Kidney (tissue), 14 donors: ENCODE data around the gene TMEM63B. TPM values are rescaled to one million over a fixed set of nuclear protein-coding genes. Genes with fewer than 3 reads are reported as not detected.

Experiments used
- DNase-seq, 5 donors: peaks; one replicate each; pipeline ENCODE4 v3.0.0-alpha.2; 2013 to 2020
- FAIRE-seq: peaks from 2 replicates; lab custom pipeline; 2012; peaks lifted over from hg19 to GRCh38; lab: Jason Lieb, UNC
- H3K27ac ChIP-seq, 2 donors: one replicate each; pipeline ENCODE4 v1.7.0; 2013; ENCODE audit warnings: low read depth in 2 of 2, low read length in 2 of 2, inconsistent platforms in 1 of 2
- H3K27me3 ChIP-seq: one replicate; pipeline ENCODE4 v1.7.1; 2013; ENCODE audit warnings: low read length, inconsistent platforms; ENCODE audit not compliant: control insufficient read depth, insufficient read depth
- H3K36me3 ChIP-seq, 3 donors: one replicate each; pipeline versions ENCODE4 v1.7.0 to v1.7.1; 2013; ENCODE audit warnings: low read length in 3 of 3, control low read depth in 1 of 3, inconsistent platforms in 1 of 3; ENCODE audit not compliant: insufficient read depth in 3 of 3, control insufficient read depth in 2 of 3
- H3K4me1 ChIP-seq, 3 donors: one replicate each; pipeline versions ENCODE4 v1.7.0 to v1.7.1; 2013; ENCODE audit warnings: low read length in 3 of 3, inconsistent platforms in 1 of 3, low read depth in 1 of 3; ENCODE audit not compliant: control insufficient read depth in 2 of 3, insufficient read depth in 2 of 3
- H3K4me3 ChIP-seq, 3 donors: one replicate each; pipeline versions ENCODE4 v1.7.0 to v1.8.1; 2013; ENCODE audit warnings: low read length in 3 of 3, control low read depth in 1 of 3, inconsistent platforms in 1 of 3
- H3K9ac ChIP-seq, 3 donors: one replicate each; pipeline versions ENCODE4 v1.7.0 to v1.7.1; 2013; ENCODE audit warnings: low read length in 3 of 3, control low read depth in 1 of 3, inconsistent platforms in 1 of 3
- H3K9me3 ChIP-seq, 3 donors: one replicate each; pipeline versions ENCODE4 v1.7.0 to v1.7.1; 2013; ENCODE audit warnings: low read length in 3 of 3, control low read depth in 1 of 3, inconsistent platforms in 1 of 3; ENCODE audit not compliant: control insufficient read depth in 2 of 3, insufficient read depth in 1 of 3
- intact Hi-C: fragments of 100-400 bp; cut with DNase I; formaldehyde crosslinking; loops from one replicate; pipeline ENCODE4 v1.11.1; 2022
- polyA plus RNA-seq: library from polyadenylated mRNA; stranded (reverse); fragments of 350-450 nt; fragmentation: Illumina TruSeq; extraction: RNeasy Lipid Tissue Mini Kit (QIAGEN cat#74804); gene quantifications from one replicate; pipeline ENCODE4 v1.2.3, GENCODE V29; 2014; ENCODE audit warnings: low read depth, low replicate concordance; ENCODE audit not compliant: insufficient read depth
- total RNA-seq: library from RNA; stranded (reverse); fragmentation: NEBNext Ultra II Directional; extraction: Animal tissue kit (Norgen Biotek cat#: 25700); gene quantifications from one replicate; pipeline ENCODE4 v1.2.1, GENCODE V29; 2021
- TF ChIP-seq, protein P1 (sequence below): IDR thresholded peaks from 3 replicates; pipeline ENCODE4 v1.5.1; 2012; ENCODE audit warnings: mild to moderate bottlenecking, moderate library complexity, borderline replicate concordance; ENCODE audit not compliant: insufficient read depth; ENCODE audit errors: extremely low read depth
- donor health status: control.
- donor health status: control.
- donor health status: control.
- donor health status: control.
- donor health status: control.
- donor health status: DM: yes; HTN: yes; CAD: no.
- donor health status: Normal renal cell carcinoma (clear cell type).

The TMEM63B gene
- total and polyA plus RNA-seq, 2 donors from 2014 or later, result 18.2 to 27.3 TPM

DNA sequence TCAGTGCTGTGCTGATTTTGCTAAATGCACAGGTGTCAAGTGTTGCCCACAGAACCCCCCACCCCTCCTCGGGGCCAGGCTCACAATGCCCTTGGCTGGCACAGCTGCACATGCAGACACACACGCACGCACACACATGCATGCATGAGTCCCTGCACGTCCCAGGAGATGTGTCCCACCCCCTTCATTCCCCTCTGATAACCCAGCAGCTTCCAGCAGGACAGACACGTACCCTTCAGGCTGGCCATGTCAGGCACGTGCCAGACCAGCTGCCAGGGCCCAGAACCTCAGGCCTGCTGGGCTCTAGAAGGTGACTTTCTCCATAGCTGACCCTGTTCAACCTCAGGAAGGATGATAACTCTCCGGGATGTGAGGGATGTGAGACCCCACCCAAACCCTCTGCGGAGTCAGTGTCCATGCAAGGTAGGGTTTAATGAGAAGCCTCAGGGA, 44.5 kb upstream of the TMEM63B start:
- intact Hi-C loops, result loop anchor here (5.0 kb wide), 2 partner anchors 316 to 416 kb away; no protein-coding TSS in a partner anchor
- Histone ChIP-seq H3K27me3 (no peaks in the 10 kb centered on the region), H3K9ac (no peak overlapping the region), H3K36me3 (no peaks in the 10 kb centered on the region), H3K9me3 (no peaks in the 10 kb centered on the region), H3K4me3 (no peak overlapping the region), H3K4me1 (peaks cover 0 to 11% (median 8%) of the 10 kb centered on the region in 3 donors), H3K27ac (no peak overlapping the region)
- DNase-seq (no peak), FAIRE-seq (no peak)
- TF ChIP-seq, protein P1, sequence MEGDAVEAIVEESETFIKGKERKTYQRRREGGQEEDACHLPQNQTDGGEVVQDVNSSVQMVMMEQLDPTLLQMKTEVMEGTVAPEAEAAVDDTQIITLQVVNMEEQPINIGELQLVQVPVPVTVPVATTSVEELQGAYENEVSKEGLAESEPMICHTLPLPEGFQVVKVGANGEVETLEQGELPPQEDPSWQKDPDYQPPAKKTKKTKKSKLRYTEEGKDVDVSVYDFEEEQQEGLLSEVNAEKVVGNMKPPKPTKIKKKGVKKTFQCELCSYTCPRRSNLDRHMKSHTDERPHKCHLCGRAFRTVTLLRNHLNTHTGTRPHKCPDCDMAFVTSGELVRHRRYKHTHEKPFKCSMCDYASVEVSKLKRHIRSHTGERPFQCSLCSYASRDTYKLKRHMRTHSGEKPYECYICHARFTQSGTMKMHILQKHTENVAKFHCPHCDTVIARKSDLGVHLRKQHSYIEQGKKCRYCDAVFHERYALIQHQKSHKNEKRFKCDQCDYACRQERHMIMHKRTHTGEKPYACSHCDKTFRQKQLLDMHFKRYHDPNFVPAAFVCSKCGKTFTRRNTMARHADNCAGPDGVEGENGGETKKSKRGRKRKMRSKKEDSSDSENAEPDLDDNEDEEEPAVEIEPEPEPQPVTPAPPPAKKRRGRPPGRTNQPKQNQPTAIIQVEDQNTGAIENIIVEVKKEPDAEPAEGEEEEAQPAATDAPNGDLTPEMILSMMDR, result no peak

DNA sequence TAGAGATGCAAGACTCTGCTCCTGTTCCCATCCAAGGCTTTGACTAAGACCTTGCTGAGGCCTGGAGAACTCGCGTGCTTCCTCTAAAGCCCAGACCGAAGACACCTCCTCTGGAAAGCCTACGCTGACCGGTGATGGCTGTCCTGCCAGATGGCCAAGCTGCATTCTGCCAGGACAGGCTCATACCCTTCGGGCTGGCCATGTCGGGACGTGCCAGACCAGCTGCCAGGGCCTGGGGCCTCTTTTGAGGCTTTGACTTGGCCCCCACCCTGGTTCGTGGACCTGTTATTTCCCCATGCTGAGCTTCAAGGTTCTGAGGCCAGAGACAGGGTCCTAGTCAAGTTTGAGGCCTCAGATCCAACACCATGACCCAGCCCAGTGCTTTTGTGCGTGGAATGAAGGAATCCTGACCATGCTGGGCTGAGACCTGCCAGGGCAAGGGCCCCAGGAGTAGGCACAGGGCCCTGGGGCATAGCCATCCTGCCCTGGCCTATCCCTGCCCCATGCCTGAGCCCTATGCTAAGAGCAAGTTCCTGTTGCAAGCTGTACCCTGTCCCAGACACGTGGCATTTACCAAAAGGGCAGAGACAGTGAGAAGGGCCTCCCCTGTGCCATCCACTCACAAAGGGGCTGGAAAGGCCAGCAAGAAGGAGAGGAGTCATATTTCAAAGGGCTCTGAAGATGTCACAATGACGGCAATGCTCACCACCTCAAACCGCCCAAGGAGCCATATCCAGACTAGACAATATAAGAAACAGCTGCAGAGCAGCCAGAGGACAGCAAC, 42.9 kb upstream of the TMEM63B start:
- Histone ChIP-seq H3K27ac (no peak overlapping the region), H3K36me3 (no peaks in the 10 kb centered on the region), H3K4me1 (peaks cover 0 to 11% (median 8%) of the 10 kb centered on the region in 3 donors), H3K9me3 (no peaks in the 10 kb centered on the region), H3K4me3 (no peak overlapping the region), H3K9ac (no peak overlapping the region), H3K27me3 (no peaks in the 10 kb centered on the region)
- intact Hi-C loops, result loop anchor here (5.0 kb wide), 2 partner anchors 317 to 417 kb away; no protein-coding TSS in a partner anchor
- TF ChIP-seq, protein P1, result no peak
- FAIRE-seq (no peak), DNase-seq (peak in 4 of 5 donors; percentile 62 to 83 (median 78))

DNA sequence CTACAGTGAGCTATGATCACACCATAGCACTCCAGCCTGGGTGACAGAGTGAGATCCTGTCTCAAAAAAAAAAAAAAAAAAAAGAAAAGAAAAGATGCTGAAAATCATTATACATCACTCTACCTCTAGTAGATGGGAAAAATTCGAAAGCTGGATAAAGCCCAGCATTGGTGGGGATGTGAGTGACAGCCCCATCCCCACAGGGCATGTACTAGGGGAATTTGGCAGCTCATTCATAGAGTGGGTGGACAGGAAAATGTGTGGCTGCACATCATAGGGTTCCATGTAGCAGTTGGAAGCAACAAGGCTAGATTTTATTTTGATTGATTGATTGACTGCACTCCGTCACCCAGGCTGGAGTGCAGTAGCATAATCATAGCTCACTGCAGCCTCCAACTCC, 42.1 kb upstream of the TMEM63B start:
- intact Hi-C loops, result no loop called here
- TF ChIP-seq, protein P1, result no peak
- Histone ChIP-seq H3K9me3 (no peaks in the 10 kb centered on the region), H3K27me3 (no peaks in the 10 kb centered on the region), H3K4me3 (no peak overlapping the region), H3K27ac (no peak overlapping the region), H3K4me1 (peaks cover 0 to 11% (median 8%) of the 10 kb centered on the region in 3 donors), H3K36me3 (no peaks in the 10 kb centered on the region), H3K9ac (no peak overlapping the region)
- DNase-seq (no peak), FAIRE-seq (no peak)
